Measurements from ENCODE around the gene ROBO2. TPM values are rescaled to one million over a fixed set of nuclear protein-coding genes. Genes with fewer than 3 reads are reported as not detected.
"Not testable (repeated sequence)": the region's sequence is repeated elsewhere in the genome, so short reads cannot be mapped to it uniquely, and the experiment has no call there.

The ROBO2 gene
- polyA plus RNA-seq, 1 donor from 2014 or later = 55.5 TPM

GRCh38 chr3:77404871-77405270, 365.0 kb downstream of the ROBO2 start:
- no peaks in the 10 kb centered on the region for H3F3A ChIP-seq (ENCODE audit: insufficient read depth, low read length, poor library complexity, severe bottlenecking)
- TF ChIP-seq SMC3 (conservative IDR thresholded peaks at IDR 0.05; ENCODE audit: poor library complexity) (no peak), TAF1 (IDR thresholded peaks at IDR 0.05; ENCODE audit: low read depth) (no peak), MXI1 (conservative IDR thresholded peaks at IDR 0.05; ENCODE audit: poor library complexity, severe bottlenecking) (no peak), CTCF (IDR thresholded peaks at IDR 0.05; ENCODE audit: poor library complexity, severe bottlenecking) (no peak), REST (IDR thresholded peaks at IDR 0.05; ENCODE audit: borderline replicate concordance) (no peak), RAD21 (conservative IDR thresholded peaks at IDR 0.05) (no peak), EP300 (conservative IDR thresholded peaks at IDR 0.05; ENCODE audit: poor library complexity, severe bottlenecking) (no peak), POLR2AphosphoS5 (IDR thresholded peaks at IDR 0.05) (no peak), EZH2 (IDR thresholded peaks at IDR 0.05; ENCODE audit: borderline replicate concordance, insufficient read depth, low read length, poor library complexity, severe bottlenecking) (no peak)
- H3K4me2 ChIP-seq (ENCODE audit: low read length) = no peak overlapping the region
- no peaks in the 10 kb centered on the region for H3K27me3 ChIP-seq (ENCODE audit: insufficient read depth, low read depth, low read length)
- H2AFZ ChIP-seq (ENCODE audit: low read depth, low read length) = no peak overlapping the region
- no peaks in the 10 kb centered on the region for H3K9me2 ChIP-seq (ENCODE audit: insufficient read depth, low read length)
- H3K4me3 ChIP-seq (ENCODE audit: low read length) = no peak overlapping the region
- no peaks in the 10 kb centered on the region for H3K79me2 ChIP-seq (replicated peaks; ENCODE audit: insufficient read depth, low read length)
- no peak overlapping the region for H3K9ac ChIP-seq (ENCODE audit: low read length)
- no peaks in the 10 kb centered on the region for H4K20me1 ChIP-seq (ENCODE audit: insufficient read depth)
- H3K9me3 ChIP-seq (ENCODE audit: low read length) = no peaks in the 10 kb centered on the region
- no peaks in the 10 kb centered on the region for H3K36me3 ChIP-seq (ENCODE audit: insufficient read depth, low read length)
- no peak overlapping the region for H3K27ac ChIP-seq (ENCODE audit: low read length)

DNA sequence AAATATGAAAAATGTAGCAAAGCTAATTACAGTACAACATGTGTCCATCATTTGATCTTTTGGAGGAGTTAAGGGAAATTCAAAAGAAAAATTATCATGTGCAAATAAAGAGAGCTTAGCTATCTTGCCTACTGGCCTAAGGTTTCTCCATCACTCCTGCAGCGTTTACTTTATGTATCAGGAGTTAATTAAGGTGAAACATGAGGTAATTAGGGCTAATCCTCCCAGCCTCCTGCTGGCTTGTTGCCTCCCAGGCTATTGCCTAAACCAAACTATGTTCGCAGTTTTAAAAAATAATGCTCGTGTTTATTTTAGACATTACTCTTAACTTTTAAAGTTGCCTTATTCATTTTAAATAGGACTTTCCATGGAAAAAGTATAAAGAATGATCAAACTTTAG, 367.5 kb downstream of the ROBO2 start:
- Histone ChIP-seq H3K9me2 (ENCODE audit: insufficient read depth, low read length) (no peaks in the 10 kb centered on the region), H3K36me3 (ENCODE audit: insufficient read depth, low read length) (no peaks in the 10 kb centered on the region), H3K9ac (ENCODE audit: low read length) (no peak overlapping the region), H3K79me2 (replicated peaks; ENCODE audit: insufficient read depth, low read length) (no peaks in the 10 kb centered on the region), H3K9me3 (ENCODE audit: low read length) (no peaks in the 10 kb centered on the region), H2AFZ (ENCODE audit: low read depth, low read length) (no peak overlapping the region), H3K4me2 (ENCODE audit: low read length) (no peak overlapping the region), H3K27me3 (ENCODE audit: insufficient read depth, low read depth, low read length) (no peaks in the 10 kb centered on the region), H3K27ac (ENCODE audit: low read length) (no peak overlapping the region), H3K4me3 (ENCODE audit: low read length) (no peak overlapping the region), H4K20me1 (ENCODE audit: insufficient read depth) (no peaks in the 10 kb centered on the region), H3F3A (ENCODE audit: insufficient read depth, low read length, poor library complexity, severe bottlenecking) (no peaks in the 10 kb centered on the region)
- no peak for TF ChIP-seq SMC3 (conservative IDR thresholded peaks at IDR 0.05; ENCODE audit: poor library complexity)
- TF ChIP-seq RAD21 (conservative IDR thresholded peaks at IDR 0.05) = no peak
- TF ChIP-seq EP300 (conservative IDR thresholded peaks at IDR 0.05; ENCODE audit: poor library complexity, severe bottlenecking) = no peak
- no peak for TF ChIP-seq MXI1 (conservative IDR thresholded peaks at IDR 0.05; ENCODE audit: poor library complexity, severe bottlenecking)
- TF ChIP-seq EZH2 (IDR thresholded peaks at IDR 0.05; ENCODE audit: borderline replicate concordance, insufficient read depth, low read length, poor library complexity, severe bottlenecking) = no peak
- TF ChIP-seq TAF1 (IDR thresholded peaks at IDR 0.05; ENCODE audit: low read depth) = no peak
- no peak for TF ChIP-seq CTCF (IDR thresholded peaks at IDR 0.05; ENCODE audit: poor library complexity, severe bottlenecking)
- TF ChIP-seq REST (IDR thresholded peaks at IDR 0.05; ENCODE audit: borderline replicate concordance) = no peak
- no peak for TF ChIP-seq POLR2AphosphoS5 (IDR thresholded peaks at IDR 0.05)

GRCh38 chr3:77410334-77410733, 370.4 kb downstream of the ROBO2 start:
- H2AFZ ChIP-seq (ENCODE audit: low read depth, low read length); H3K9me3 ChIP-seq (ENCODE audit: low read length); H3K27me3 ChIP-seq (ENCODE audit: insufficient read depth, low read depth, low read length); H3K9me2 ChIP-seq (ENCODE audit: insufficient read depth, low read length); H3K79me2 ChIP-seq (replicated peaks; ENCODE audit: insufficient read depth, low read length); H3K27ac ChIP-seq (ENCODE audit: low read length); H3F3A ChIP-seq (ENCODE audit: insufficient read depth, low read length, poor library complexity, severe bottlenecking); H4K20me1 ChIP-seq (ENCODE audit: insufficient read depth); H3K4me3 ChIP-seq (ENCODE audit: low read length); H3K36me3 ChIP-seq (ENCODE audit: insufficient read depth, low read length); H3K9ac ChIP-seq (ENCODE audit: low read length); H3K4me2 ChIP-seq (ENCODE audit: low read length): not testable (repeated sequence)
